Glomerular visceral epithelial cell (primary cell): Measurements from ENCODE around the gene NFE2.
"Not testable (repeated sequence)": the region's sequence is repeated elsewhere in the genome, so short reads cannot be mapped to it uniquely, and the experiment has no call there.

Experiments
- DNase-seq: peaks from one replicate; pipeline ENCODE4 v3.0.0-alpha.2; 2016; ENCODE audit errors: extremely low spot score

NFE2 gene

DNA sequence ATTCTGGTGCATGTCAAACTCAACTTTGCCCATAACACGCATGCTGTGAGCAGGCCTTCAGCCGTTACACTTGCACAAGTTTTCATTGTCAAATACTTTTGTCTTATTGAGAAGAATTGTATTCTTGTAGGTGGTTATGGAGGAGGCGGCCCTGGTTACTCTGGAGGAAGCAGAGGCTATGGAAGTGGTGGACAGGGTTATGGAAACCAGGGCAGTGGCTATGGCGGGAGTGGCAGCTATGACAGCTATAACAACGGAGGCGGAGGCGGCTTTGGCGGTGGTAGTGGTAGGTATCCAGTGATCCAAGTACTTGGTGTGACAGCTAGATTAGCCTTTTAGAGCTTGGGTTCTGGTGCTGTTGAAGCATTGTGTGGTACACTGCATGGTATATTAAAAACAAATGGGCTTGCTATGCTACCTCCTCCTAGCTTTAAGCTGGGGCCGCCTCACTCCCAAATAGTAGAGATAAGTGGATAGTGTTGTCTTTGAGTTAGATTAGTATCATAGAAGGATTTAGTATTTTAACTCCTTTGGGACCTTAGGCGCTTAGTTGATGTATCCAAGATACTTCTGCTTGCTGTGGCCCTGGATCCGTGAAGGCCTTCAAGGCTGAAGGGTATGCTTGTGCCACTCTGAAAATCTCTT, 17.7 kb downstream of the NFE2 start:
- DNase-seq, result no peak

- DNase-seq, result not testable (repeated sequence)
Observed at GRCh38 chr12:54281694-54282093, 19.1 kb downstream of the NFE2 start.

DNA sequence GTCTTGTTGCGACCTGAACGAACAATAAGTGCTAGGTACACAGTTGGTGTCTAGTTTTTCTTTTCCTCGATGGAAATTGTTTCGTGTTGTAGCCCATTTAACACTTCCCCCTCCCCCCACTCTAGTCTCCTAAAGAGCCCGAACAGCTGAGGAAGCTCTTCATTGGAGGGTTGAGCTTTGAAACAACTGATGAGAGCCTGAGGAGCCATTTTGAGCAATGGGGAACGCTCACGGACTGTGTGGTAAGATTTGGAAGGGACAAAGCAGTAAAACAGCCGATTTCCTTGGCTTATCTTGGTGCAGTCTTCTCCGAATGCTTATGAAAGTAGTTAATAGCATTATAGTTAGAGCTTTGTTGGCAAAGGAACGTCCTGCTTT, 19.6 kb downstream of the NFE2 start:
- not testable (repeated sequence) for DNase-seq

GRCh38 chr12:54280468-54281260, 20.2 kb downstream of the NFE2 start, which contains the start of gene HNRNPA1:
Gene HNRNPA1, plus strand, starts transcription at chr12:54280726. Its CDS starts 82 bp downstream, at chr12:54280808.
- DNase-seq, result peak; percentile 99

DNA sequence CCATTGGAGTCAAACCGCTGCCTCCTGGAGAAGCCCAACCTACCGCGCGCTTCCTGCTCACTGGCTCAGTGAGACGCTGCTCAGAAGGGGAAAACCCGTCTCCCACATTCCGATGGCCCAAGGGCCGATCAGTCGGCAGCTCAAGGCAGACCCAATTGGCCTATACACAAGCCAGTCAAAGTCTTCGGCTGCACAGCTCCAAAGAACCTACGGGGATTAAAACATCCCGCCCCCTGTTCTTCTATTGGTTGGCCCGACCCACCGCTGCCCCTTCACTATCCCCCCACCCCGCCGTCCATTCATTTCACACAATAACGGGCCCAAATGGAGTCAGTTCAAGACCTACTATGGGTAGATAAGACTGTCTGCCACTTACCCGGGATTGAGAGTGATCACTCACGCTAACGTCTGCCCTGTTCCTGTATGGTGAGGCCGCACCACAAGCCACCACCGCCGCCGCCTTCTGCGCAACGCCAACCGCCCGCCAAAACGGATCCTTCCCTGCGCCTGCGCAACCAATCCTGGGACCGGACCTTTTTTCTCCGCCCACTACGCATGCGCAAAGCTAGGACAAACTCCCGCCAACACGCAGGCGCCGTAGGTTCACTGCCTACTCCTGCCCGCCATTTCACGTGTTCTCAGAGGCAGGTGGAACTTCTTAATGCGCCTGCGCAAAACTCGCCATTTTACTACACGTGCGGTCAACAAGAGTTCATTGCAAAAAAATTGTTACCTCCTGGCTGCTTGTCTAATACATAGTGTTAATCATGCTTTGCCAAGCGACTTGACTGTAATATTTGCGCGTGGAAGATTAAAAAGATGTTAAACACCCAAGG, 21.0 kb downstream of the NFE2 start, which contains the start of gene CBX5:
Gene CBX5 (minus strand): TSS at position 491 of the 836 bp plus-strand sequence. CDS start 22,472 bp downstream, outside the sequence.
- DNase-seq, result peak; percentile 99

DNA sequence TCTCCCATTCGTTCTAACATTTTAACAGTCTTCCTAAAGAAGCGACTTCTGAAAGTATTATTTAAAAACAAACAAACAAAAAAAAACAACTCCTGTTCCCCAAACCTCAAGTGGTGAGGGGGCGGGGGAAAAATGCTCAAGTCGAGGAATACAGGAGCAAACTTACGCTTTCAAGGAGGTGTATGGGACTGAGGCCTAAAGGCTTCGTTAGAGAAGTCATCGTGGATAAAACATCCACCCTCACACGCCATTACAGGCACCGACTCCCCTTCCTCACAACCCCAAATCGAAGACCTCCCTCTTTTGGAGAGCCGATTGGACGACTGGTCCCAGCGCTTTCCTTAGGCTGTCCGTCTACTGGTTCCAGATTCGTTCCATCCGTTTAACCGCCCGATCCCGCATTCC, 21.6 kb downstream of the NFE2 start:
- DNase-seq, result no peak

DNA sequence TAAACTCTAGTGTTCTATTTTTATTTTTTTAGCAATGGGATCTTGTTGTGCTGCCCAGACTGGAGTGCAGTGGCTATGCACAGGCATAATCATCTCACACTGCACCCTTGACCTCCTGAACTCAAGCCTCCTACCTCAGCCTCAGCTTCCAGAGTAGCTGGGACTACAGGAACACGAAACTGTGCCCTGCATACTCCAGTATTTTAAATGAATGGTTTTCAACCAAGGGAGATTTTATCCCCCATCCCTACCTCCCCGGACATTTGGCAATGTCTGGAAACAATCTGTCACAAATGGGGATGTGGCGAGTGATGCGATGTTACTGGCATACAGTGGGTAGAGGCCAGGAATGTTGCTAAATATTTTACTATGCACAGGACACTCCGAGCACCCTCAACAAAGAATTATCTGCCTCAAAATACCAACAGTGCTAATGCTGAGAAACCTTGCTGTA, 23.0 kb downstream of the NFE2 start:
- peak; percentile 53 for DNase-seq

- DNase-seq, result no peak
Observed at GRCh38 chr12:54276368-54276767, 24.4 kb downstream of the NFE2 start.

GRCh38 chr12:54273981-54274380, 26.8 kb downstream of the NFE2 start:
- no peak for DNase-seq

GRCh38 chr12:54272214-54272613, 28.6 kb downstream of the NFE2 start:
- no peak for DNase-seq

DNA sequence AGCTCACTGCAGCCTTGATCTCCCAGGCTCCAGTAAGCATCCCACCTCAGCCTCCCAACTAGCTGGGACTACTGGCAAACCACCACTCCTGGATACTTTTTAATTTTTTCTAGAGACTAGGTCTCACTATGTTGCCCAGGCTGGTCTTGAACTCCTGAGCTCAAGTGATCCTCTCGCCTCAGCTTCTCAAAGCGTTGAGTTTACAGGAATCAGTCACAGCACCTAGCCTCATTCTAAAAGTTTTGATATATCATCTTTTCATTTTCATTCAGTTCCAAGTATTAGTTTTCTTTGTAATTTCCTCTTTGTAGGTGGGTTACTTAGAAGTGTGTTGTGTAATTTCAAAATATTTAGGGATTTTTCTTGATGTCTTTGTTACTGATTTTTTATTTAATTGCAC, 30.5 kb downstream of the NFE2 start:
- no peak for DNase-seq

DNA sequence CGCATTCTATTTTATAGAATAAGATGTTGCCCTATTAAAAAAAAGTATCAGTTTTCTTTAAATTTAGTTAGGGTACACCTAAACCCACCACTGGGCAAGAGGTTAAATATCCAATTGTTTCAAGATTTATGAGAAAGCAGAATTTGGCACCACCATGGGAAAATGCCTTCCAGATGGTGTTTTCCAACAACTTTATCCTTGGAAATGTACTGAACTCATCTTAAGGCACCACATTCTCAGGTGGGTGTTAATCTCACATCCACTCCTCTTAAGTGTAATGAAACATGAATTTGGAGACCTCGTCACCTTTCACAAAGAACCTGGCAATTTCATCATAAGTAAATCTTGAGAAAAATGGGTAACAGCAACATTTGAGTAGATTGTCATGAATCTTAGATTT, 34.0 kb downstream of the NFE2 start:
- no peak for DNase-seq

- no peak for DNase-seq
Observed at GRCh38 chr12:54265364-54265812, 35.4 kb downstream of the NFE2 start.

- DNase-seq, result peak; percentile 66
Observed at GRCh38 chr12:54262403-54262925, 38.4 kb downstream of the NFE2 start.

GRCh38 chr12:54261815-54262402, 38.9 kb downstream of the NFE2 start:
- no peak for DNase-seq

DNA sequence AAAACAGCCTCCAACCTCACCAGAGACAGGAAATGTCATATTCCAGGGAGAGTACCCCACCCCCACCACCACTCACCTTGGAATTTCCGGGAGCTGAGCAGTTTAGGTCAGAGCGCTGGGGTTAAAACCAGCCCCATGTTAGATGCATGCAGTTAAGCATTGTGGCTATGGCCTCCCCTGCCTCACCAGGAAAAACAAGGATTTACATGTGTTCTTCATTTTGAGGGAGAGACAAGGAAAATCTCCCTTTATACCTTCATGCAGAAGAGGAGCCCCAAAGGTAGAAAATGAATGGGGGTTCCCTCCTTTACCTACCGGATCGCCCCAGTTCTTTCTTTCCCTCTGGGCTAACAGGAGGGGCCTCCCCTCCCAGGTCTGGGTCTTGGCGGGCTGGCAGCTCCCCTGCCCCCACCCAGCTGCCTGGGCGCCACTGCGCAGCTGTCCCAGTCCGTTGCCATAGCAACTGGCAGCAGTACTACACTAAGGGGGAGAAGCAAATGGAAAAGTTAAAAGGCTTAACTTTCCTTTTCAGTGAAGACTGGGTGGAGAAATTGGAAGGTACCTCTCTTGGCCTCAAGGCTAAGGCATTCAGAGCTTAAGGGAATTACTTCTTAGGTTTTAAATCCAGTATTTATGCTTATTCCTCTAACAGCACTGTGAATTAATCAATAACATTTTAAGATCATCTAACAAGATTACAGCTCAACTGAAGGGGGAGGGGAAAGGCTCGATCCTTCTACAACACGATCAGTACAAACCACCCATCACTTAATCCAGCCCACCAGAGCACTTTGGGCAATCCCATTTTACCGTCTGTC, 41.4 kb downstream of the NFE2 start:
- peak; percentile 91 for DNase-seq

- no peak for DNase-seq
Observed at GRCh38 chr12:54258201-54258681, 42.6 kb downstream of the NFE2 start.

DNA sequence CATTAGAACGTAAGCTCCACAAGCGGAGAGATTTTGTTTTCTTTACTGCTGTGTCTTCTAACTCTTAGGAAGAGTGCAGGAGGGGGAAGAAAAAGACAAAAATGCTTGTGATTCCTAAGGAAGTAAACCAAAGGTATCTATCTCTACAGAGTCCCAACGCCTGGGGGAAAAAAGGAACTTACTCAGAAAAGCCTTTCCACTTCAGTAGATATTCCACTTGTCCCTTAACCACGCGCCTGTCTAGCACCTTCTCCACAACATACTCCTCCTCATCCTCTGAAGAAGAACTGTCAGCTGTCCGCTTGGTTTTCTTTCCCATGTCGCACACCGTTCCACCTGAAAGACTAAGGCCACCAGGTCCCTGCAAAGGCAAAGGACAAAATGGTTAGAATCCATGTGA, 43.5 kb downstream of the NFE2 start:
- no peak for DNase-seq

- no peak for DNase-seq
Observed at GRCh38 chr12:54253240-54253639, 47.6 kb downstream of the NFE2 start.

GRCh38 chr12:54251667-54252284, 49.0 kb downstream of the NFE2 start:
- peak; percentile 51 for DNase-seq
